Measurements from ENCODE around the gene HCN4.
A peak's percentile ranks its signal among the peaks of the same experiment; 100 is the strongest.

HCN4 gene

DNA sequence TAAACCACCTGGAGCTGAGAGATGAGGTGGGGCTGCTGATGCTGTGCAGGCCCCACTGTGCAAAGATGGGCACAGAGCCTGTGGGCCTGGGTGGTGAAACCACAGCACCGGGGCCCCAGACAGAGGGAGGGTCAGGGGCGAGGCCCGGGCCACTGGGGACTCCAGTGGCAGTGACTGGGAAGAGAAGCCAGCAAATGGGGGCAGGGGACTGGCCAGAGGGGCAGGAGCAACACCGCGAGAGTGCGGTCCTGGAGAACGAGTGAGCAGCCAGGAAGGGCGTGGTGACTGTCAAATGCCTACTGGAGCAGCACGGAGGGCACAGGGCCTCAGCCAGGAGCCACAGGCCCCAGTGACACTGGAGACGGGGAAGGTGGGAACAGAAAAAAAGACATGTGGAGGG lies 39.8 kb downstream of the HCN4 start:
- TF ChIP-seq, protein P1, sequence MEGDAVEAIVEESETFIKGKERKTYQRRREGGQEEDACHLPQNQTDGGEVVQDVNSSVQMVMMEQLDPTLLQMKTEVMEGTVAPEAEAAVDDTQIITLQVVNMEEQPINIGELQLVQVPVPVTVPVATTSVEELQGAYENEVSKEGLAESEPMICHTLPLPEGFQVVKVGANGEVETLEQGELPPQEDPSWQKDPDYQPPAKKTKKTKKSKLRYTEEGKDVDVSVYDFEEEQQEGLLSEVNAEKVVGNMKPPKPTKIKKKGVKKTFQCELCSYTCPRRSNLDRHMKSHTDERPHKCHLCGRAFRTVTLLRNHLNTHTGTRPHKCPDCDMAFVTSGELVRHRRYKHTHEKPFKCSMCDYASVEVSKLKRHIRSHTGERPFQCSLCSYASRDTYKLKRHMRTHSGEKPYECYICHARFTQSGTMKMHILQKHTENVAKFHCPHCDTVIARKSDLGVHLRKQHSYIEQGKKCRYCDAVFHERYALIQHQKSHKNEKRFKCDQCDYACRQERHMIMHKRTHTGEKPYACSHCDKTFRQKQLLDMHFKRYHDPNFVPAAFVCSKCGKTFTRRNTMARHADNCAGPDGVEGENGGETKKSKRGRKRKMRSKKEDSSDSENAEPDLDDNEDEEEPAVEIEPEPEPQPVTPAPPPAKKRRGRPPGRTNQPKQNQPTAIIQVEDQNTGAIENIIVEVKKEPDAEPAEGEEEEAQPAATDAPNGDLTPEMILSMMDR (IDR thresholded peaks at IDR 0.05; ENCODE audit: borderline replicate concordance, insufficient read depth, low read depth, low read length) = no peak
- no peak overlapping the region for H3K4me3 ChIP-seq (ENCODE audit: low read depth, low read length)

- TF ChIP-seq, protein P1 (IDR thresholded peaks at IDR 0.05; ENCODE audit: borderline replicate concordance, insufficient read depth, low read depth, low read length) = no peak
- no peak overlapping the region for H3K4me3 ChIP-seq (ENCODE audit: low read depth, low read length)
Observed at GRCh38 chr15:73328149-73328820, 40.5 kb downstream of the HCN4 start.

GRCh38 chr15:73326157-73326556 lies 42.6 kb downstream of the HCN4 start:
- TF ChIP-seq, protein P1 (IDR thresholded peaks at IDR 0.05; ENCODE audit: borderline replicate concordance, insufficient read depth, low read depth, low read length) = no peak
- no peak overlapping the region for H3K4me3 ChIP-seq (ENCODE audit: low read depth, low read length)

- no peak overlapping the region for H3K4me3 ChIP-seq (ENCODE audit: low read depth, low read length)
- TF ChIP-seq, protein P1 (IDR thresholded peaks at IDR 0.05; ENCODE audit: borderline replicate concordance, insufficient read depth, low read depth, low read length) = peak; percentile 20; the same call in 1 of the 2 replicates
Observed at GRCh38 chr15:73325191-73325861, 43.4 kb downstream of the HCN4 start.

DNA sequence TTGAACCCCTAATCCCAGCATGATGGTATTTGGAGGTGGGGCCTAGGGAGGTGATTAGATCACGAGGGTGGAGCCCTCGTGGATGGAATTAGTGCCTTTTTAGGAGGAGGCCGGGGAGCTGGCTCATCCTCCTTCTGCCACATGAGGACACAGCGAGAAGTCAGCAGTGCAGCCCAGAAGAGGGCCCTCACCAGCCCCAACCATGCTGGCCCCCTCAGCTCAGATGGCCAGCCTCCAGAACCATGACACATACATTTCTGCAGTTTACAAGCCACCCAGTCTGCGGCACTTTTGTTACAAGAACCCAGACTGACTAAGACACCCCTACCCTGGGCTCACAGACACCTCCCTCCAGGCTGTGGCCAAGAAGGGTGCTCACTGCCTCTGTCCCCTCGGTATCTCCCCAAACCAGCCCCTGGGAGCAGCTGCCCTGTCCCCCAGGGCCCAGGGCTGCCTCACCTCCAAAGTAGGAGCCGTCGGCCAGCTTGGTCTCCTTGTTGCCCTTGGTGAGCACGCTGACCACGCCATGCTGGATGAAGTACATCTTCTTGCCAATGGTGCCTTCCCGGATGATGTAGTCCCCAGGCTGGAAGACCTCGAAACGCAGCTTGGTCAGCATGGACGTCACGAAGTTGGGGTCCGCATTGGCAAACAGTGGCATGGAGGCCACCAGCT lies 44.1 kb downstream of the HCN4 start:
- TF ChIP-seq, protein P1 (IDR thresholded peaks at IDR 0.05; ENCODE audit: borderline replicate concordance, insufficient read depth, low read depth, low read length) = no peak
- no peak overlapping the region for H3K4me3 ChIP-seq (ENCODE audit: low read depth, low read length)

DNA sequence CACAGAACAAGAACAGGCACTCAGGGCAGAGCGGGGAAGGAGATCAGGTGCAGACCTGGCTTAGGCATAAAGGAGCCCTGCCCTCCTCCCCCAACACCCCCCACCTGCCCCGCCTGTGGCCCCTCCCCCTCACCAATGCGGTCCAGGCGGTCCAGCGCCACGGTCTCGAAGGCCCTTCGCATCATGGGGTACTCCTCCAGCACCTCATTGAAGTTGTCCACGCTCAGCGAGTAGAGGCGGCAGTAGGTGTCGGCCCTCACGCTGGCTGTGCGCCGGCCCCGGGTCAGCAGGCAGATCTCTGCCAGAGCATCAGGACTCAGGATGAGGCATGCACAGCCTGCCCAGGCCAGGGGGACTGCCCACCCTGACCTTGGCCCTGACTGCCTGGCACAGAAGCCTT lies 44.8 kb downstream of the HCN4 start:
- H3K4me3 ChIP-seq (ENCODE audit: low read depth, low read length) = no peak overlapping the region
- TF ChIP-seq, protein P1 (IDR thresholded peaks at IDR 0.05; ENCODE audit: borderline replicate concordance, insufficient read depth, low read depth, low read length) = no peak

Data from GM12875 (cell line).